K562 (cell line): ENCODE measurements around the gene ZNF655. TPM values are rescaled to one million over a fixed set of nuclear protein-coding genes. Genes with fewer than 3 reads are reported as not detected.

Experiments used
- CBFB ChIP-seq: sonication (generic); formaldehyde crosslinking; IDR thresholded peaks from 2 replicates; pipeline ENCODE4 v1.4.0; 2020; ENCODE audit warnings: mild to moderate bottlenecking, missing genetic modification reagents
- DNMT1 ChIP-seq: fragments of 450-650 bp; IDR thresholded peaks from 2 replicates; pipeline ENCODE4 v1.6.1; 2016; ENCODE audit warnings: antibody characterized with exemption, mild to moderate bottlenecking
- EZH2 ChIP-seq: IDR thresholded peaks from 2 replicates; pipeline ENCODE4 v1.6.1; 2012; ENCODE audit warnings: low read depth, mild to moderate bottlenecking, inconsistent platforms, low read length, borderline replicate concordance
- FOXK1 ChIP-seq: sonication (generic); formaldehyde crosslinking; IDR thresholded peaks from 2 replicates; pipeline ENCODE4 v1.8.0; 2022; ENCODE audit warnings: missing genetic modification reagents, mild to moderate bottlenecking, borderline replicate concordance
- FOXK2 ChIP-seq, 2 experiments: fragments of 450-650 bp; IDR thresholded peaks in 1 of 2; conservative IDR thresholded peaks in 1 of 2; 2 replicates each; pipeline ENCODE4 v1.6.1; 2016; ENCODE audit warnings: low read depth in 2 of 2, mild to moderate bottlenecking in 1 of 2
- HLTF ChIP-seq: fragments of 450-650 bp; IDR thresholded peaks from 2 replicates; pipeline ENCODE4 v1.6.1; 2016
- HNRNPUL1 ChIP-seq: fragments of 200-400 bp; formaldehyde crosslinking; IDR thresholded peaks from 2 replicates; pipeline ENCODE4 v1.6.1; 2017; ENCODE audit warnings: low read length
- PTRF ChIP-seq: fragments of 450-650 bp; IDR thresholded peaks from 2 replicates; pipeline ENCODE4 v1.6.1; 2016; ENCODE audit warnings: mild to moderate bottlenecking, missing genetic modification characterization, missing compliant biosample characterization
- SMARCA4 ChIP-seq: fragments of 450-650 bp; IDR thresholded peaks from 2 replicates; pipeline ENCODE4 v1.6.1; 2016
- ZKSCAN1 ChIP-seq: fragments of 150-350 bp; IDR thresholded peaks from 2 replicates; pipeline ENCODE4 v1.6.1; 2016; ENCODE audit warnings: low read depth, low read length
- ZKSCAN3 ChIP-seq: fragments of 250-450 bp; sonication (Bioruptor Pico); IDR thresholded peaks from 2 replicates; pipeline ENCODE4 v1.4.0; 2020
- ZNF12 ChIP-seq: sonication (generic); formaldehyde crosslinking; IDR thresholded peaks from 2 replicates; pipeline ENCODE4 v1.4.0; 2020; ENCODE audit warnings: mild to moderate bottlenecking, missing genetic modification reagents
- ZNF445 ChIP-seq: fragments of 250-450 bp; sonication (Bioruptor Pico); IDR thresholded peaks from 2 replicates; pipeline ENCODE4 v1.4.0; 2020; ENCODE audit warnings: low read depth, mild to moderate bottlenecking, moderate library complexity
- ZNF584 ChIP-seq: fragments of 200-800 bp; sonication (Bioruptor generic); IDR thresholded peaks from 2 replicates; pipeline ENCODE4 v1.6.1; 2016; ENCODE audit warnings: low read depth, mild to moderate bottlenecking, missing genetic modification characterization, missing compliant biosample characterization
- polyA plus RNA-seq, 8 experiments: library from polyadenylated mRNA; depleted of rRNA in 4 of 8; stranded (reverse) in 5 of 8; unstranded in 3 of 8; fragments of >200 nt; fragmentation: Nextera tagmentation in 2 of 8; fragmentation: Illumina TruSeq in 1 of 8; extraction: Ambion mirVana in 2 of 8; extraction: Trizol in 1 of 8; gene quantifications; 2 replicates each; pipeline versions ENCODE4 v1.2.1 to v1.2.3, GENCODE V29; 2011 to 2014; ENCODE audit warnings: inconsistent platforms in 1 of 8, missing spikeins in 1 of 8
- total RNA-seq, 7 experiments: library from RNA; depleted of rRNA in 6 of 7; stranded (reverse); fragments of >200 nt in 6 of 7; fragmentation: Illumina TruSeq in 2 of 7; extraction: Trizol in 2 of 7; gene quantifications; 2 replicates each; pipeline versions ENCODE4 v1.2.1 to v1.2.3, GENCODE V29; 2011 to 2021; ENCODE audit warnings: low replicate concordance in 1 of 7
- TF ChIP-seq, protein P1 (sequence below): fragments of 450-650 bp; IDR thresholded peaks from 2 replicates; pipeline ENCODE4 v1.6.1; 2018; ENCODE audit not compliant: partially characterized antibody
- TF ChIP-seq, protein P2 (sequence below): IDR thresholded peaks from 2 replicates; pipeline ENCODE4 v1.6.1; 2012; ENCODE audit warnings: low read depth, low read length, improper control_type of control experiment, borderline replicate concordance
- TF ChIP-seq, protein P3 (sequence below): sonication (generic); formaldehyde crosslinking; IDR thresholded peaks from 2 replicates; pipeline ENCODE4 v1.8.1; 2023; ENCODE audit warnings: mild to moderate bottlenecking, missing genetic modification reagents
- TF ChIP-seq, protein P4 (sequence below): fragments of 200-800 bp; sonication (Bioruptor generic); IDR thresholded peaks from 2 replicates; pipeline ENCODE4 v1.6.1; 2017; ENCODE audit warnings: missing genetic modification characterization, missing compliant biosample characterization
- TF ChIP-seq, protein P5 (sequence below), 2 experiments: fragments of 450-650 bp; IDR thresholded peaks; 2 replicates each; pipeline ENCODE4 v1.6.1; 2016

The ZNF655 gene
- total and polyA plus RNA-seq, 9 of the 15 experiments (the other 6 are each of a cell fraction or from before 2014, with no cell fraction given), result 25.7 to 130 (median 95.2) TPM

DNA sequence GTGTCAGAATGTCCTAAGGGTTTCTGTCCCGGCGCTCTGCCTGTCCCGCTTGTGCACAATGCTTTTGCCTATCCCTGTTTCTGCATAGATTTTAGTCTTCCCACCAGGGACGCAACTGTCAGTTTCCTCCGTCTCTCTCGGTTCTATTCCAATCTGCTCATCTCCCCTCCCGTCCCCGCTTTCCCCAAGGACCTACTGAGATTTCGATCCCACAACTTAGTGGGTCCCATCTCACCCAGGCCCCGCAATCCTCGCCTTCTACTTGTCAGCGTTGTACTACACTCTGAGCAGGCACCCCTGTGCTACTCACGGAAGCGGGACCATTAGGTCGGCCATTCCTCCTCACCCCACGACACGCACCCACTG is 519 bp upstream of the ZNF655 start (continued):
- TF ChIP-seq, protein P1, sequence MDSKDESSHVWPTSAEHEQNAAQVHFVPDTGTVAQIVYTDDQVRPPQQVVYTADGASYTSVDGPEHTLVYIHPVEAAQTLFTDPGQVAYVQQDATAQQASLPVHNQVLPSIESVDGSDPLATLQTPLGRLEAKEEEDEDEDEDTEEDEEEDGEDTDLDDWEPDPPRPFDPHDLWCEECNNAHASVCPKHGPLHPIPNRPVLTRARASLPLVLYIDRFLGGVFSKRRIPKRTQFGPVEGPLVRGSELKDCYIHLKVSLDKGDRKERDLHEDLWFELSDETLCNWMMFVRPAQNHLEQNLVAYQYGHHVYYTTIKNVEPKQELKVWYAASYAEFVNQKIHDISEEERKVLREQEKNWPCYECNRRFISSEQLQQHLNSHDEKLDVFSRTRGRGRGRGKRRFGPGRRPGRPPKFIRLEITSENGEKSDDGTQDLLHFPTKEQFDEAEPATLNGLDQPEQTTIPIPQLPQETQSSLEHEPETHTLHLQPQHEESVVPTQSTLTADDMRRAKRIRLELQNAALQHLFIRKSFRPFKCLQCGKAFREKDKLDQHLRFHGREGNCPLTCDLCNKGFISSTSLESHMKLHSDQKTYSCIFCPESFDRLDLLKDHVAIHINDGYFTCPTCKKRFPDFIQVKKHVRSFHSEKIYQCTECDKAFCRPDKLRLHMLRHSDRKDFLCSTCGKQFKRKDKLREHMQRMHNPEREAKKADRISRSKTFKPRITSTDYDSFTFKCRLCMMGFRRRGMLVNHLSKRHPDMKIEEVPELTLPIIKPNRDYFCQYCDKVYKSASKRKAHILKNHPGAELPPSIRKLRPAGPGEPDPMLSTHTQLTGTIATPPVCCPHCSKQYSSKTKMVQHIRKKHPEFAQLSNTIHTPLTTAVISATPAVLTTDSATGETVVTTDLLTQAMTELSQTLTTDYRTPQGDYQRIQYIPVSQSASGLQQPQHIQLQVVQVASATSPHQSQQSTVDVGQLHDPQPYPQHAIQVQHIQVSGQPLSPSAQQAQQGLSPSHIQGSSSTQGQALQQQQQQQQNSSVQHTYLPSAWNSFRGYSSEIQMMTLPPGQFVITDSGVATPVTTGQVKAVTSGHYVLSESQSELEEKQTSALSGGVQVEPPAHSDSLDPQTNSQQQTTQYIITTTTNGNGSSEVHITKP, result no peak
- TF ChIP-seq CBFB (CRISPR knock-in tag) (peak; percentile 87), HNRNPUL1 (0 out of 2 replicates have a peak, but pooled peaks have one; percentile 67), SMARCA4 (peak; percentile 12; the same call in 1 of the 2 replicates), ZNF445 (CRISPR knock-in tag) (no peak), EZH2 (no peak), ZKSCAN1 (no peak), FOXK1 (CRISPR knock-in tag) (no peak), DNMT1 (no peak), ZKSCAN3 (CRISPR knock-in tag) (no peak), ZNF584 (CRISPR knock-in tag) (no peak), HLTF (peak; percentile 50; the same call in 1 of the 2 replicates), FOXK2 (conservative IDR thresholded peaks at IDR 0.05 in 1 of 2, IDR thresholded peaks at IDR 0.05 in 1 of 2; ENCODE audit: low read depth in 2 of 2) (peak in 1 of 2 experiments; percentile 7; a peak in 2 of 4 replicates), PTRF (no peak), ZNF12 (CRISPR knock-in tag) (0 out of 2 replicates have a peak, but pooled peaks have one; percentile 6)
- TF ChIP-seq, protein P2, sequence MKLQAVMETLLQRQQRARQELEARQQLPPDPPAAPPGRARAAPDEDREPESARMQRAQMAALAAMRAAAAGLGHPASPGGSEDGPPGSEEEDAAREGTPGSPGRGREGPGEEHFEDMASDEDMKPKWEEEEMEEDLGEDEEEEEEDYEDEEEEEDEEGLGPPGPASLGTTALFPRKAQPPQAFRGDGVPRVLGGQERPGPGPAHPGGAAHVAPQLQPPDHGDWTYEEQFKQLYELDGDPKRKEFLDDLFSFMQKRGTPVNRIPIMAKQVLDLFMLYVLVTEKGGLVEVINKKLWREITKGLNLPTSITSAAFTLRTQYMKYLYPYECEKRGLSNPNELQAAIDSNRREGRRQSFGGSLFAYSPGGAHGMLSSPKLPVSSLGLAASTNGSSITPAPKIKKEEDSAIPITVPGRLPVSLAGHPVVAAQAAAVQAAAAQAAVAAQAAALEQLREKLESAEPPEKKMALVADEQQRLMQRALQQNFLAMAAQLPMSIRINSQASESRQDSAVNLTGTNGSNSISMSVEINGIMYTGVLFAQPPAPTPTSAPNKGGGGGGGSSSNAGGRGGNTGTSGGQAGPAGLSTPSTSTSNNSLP, result no peak
- TF ChIP-seq, protein P3, sequence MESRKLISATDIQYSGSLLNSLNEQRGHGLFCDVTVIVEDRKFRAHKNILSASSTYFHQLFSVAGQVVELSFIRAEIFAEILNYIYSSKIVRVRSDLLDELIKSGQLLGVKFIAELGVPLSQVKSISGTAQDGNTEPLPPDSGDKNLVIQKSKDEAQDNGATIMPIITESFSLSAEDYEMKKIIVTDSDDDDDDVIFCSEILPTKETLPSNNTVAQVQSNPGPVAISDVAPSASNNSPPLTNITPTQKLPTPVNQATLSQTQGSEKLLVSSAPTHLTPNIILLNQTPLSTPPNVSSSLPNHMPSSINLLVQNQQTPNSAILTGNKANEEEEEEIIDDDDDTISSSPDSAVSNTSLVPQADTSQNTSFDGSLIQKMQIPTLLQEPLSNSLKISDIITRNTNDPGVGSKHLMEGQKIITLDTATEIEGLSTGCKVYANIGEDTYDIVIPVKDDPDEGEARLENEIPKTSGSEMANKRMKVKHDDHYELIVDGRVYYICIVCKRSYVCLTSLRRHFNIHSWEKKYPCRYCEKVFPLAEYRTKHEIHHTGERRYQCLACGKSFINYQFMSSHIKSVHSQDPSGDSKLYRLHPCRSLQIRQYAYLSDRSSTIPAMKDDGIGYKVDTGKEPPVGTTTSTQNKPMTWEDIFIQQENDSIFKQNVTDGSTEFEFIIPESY, result no peak
- TF ChIP-seq, protein P4, sequence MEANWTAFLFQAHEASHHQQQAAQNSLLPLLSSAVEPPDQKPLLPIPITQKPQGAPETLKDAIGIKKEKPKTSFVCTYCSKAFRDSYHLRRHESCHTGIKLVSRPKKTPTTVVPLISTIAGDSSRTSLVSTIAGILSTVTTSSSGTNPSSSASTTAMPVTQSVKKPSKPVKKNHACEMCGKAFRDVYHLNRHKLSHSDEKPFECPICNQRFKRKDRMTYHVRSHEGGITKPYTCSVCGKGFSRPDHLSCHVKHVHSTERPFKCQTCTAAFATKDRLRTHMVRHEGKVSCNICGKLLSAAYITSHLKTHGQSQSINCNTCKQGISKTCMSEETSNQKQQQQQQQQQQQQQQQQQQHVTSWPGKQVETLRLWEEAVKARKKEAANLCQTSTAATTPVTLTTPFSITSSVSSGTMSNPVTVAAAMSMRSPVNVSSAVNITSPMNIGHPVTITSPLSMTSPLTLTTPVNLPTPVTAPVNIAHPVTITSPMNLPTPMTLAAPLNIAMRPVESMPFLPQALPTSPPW (CRISPR knock-in tag), result no peak
- TF ChIP-seq, protein P5, sequence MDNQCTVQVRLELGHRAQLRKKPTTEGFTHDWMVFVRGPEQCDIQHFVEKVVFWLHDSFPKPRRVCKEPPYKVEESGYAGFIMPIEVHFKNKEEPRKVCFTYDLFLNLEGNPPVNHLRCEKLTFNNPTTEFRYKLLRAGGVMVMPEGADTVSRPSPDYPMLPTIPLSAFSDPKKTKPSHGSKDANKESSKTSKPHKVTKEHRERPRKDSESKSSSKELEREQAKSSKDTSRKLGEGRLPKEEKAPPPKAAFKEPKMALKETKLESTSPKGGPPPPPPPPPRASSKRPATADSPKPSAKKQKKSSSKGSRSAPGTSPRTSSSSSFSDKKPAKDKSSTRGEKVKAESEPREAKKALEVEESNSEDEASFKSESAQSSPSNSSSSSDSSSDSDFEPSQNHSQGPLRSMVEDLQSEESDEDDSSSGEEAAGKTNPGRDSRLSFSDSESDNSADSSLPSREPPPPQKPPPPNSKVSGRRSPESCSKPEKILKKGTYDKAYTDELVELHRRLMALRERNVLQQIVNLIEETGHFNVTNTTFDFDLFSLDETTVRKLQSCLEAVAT (IDR thresholded peaks at IDR 0.05), result peak; percentile 62 to 63; a peak in 3 of 4 replicates
